ENCODE measurements around the gene PRB2. TPM values are rescaled to one million over a fixed set of nuclear protein-coding genes. Genes with fewer than 3 reads are reported as not detected.
"Not testable (repeated sequence)": the region's sequence is repeated elsewhere in the genome, so short reads cannot be mapped to it uniquely, and the experiment has no call there.

PRB2 gene
- not detected for total RNA-seq
- polyA plus RNA-seq: not detected
- long read RNA-seq, donor 1: 0 reads
- long read RNA-seq, donor 2: 0 reads
- long read RNA-seq, donor 3: 0 reads
- long read RNA-seq, donor 4: 0 reads
- long read RNA-seq, donor 5: 0 reads
- long read RNA-seq, donor 6: 0 reads
- long read RNA-seq, donor 7: 0 reads
- long read RNA-seq, donor 8: 0 reads
- long read RNA-seq, donor 9: 0 reads
- long read RNA-seq, donor 10: 0 reads

GRCh38 chr12:11395467-11395866 is at the start of gene PRB2:
TSS of gene PRB2 (minus strand) at chr12:11395567. CDS start at chr12:11395529, 38 bp downstream.
- WGBS, 5 donors: 83% methylated on average over 1 of the region's 1 CpG; no CpG with 5 or more reads in 4 of the 5 donors
- H3K4me3 ChIP-seq; H3K27me3 ChIP-seq; DNase-seq; H3K9me3 ChIP-seq; intact Hi-C loops (cut with DNase I; ENCODE audit: low total_unique reads); H3K27ac ChIP-seq; H3K4me1 ChIP-seq; H3K36me3 ChIP-seq: not testable (repeated sequence)

- Histone ChIP-seq H3K4me3 (no peak overlapping the region), H3K9me3 (peaks cover 0 to 7% (median 0%) of the 10 kb centered on the region in 4 donors), H3K27ac (no peak overlapping the region), H3K36me3 (no peaks in the 10 kb centered on the region), H3K27me3 (no peaks in the 10 kb centered on the region), H3K4me1 (no peaks in the 10 kb centered on the region)
- DNase-seq: no peak
- intact Hi-C loops (cut with DNase I; ENCODE audit: low total_unique reads): no loop called here
- TF ChIP-seq POLR2A (IDR thresholded peaks at IDR 0.05): no peak
- TF ChIP-seq CTCF (IDR thresholded peaks at IDR 0.05): no peak
- TF ChIP-seq POLR2AphosphoS5 (IDR thresholded peaks at IDR 0.05): no peak
- no peak for TF ChIP-seq EP300 (IDR thresholded peaks at IDR 0.05)
- WGBS, 5 donors: 81 to 94% (median 91%) methylated on average over 1 to 2 of the region's 2 CpGs
Measured at GRCh38 chr12:11437966-11438365, 42.6 kb upstream of the PRB2 start.

GRCh38 chr12:11433664-11434063 is 38.3 kb upstream of the PRB2 start:
- WGBS, 5 donors: 67 to 86% (median 74%) methylated on average over 4 of the region's 4 CpGs
- intact Hi-C loops (cut with DNase I; ENCODE audit: low total_unique reads): no loop called here
- Histone ChIP-seq H3K27me3 (no peaks in the 10 kb centered on the region), H3K9me3 (peaks cover 0 to 7% (median 0%) of the 10 kb centered on the region in 4 donors), H3K4me3 (no peak overlapping the region), H3K36me3 (no peaks in the 10 kb centered on the region), H3K4me1 (no peaks in the 10 kb centered on the region), H3K27ac (no peak overlapping the region)
- no peak for DNase-seq
- TF ChIP-seq POLR2AphosphoS5 (IDR thresholded peaks at IDR 0.05) (no peak), EP300 (IDR thresholded peaks at IDR 0.05) (no peak), POLR2A (IDR thresholded peaks at IDR 0.05) (no peak), CTCF (IDR thresholded peaks at IDR 0.05) (no peak)

GRCh38 chr12:11431486-11431885 is 36.1 kb upstream of the PRB2 start:
- TF ChIP-seq POLR2A (IDR thresholded peaks at IDR 0.05) (no peak), POLR2AphosphoS5 (IDR thresholded peaks at IDR 0.05) (no peak), EP300 (IDR thresholded peaks at IDR 0.05) (no peak), CTCF (IDR thresholded peaks at IDR 0.05) (no peak)
- WGBS, 5 donors: 80 to 88% (median 85%) methylated on average over 4 of the region's 4 CpGs
- intact Hi-C loops (cut with DNase I; ENCODE audit: low total_unique reads): no loop called here

GRCh38 chr12:11427341-11427740 is 32.0 kb upstream of the PRB2 start:
- intact Hi-C loops (cut with DNase I; ENCODE audit: low total_unique reads): no loop called here
- H3K9me3 ChIP-seq: peaks cover 0 to 5% (median 0%) of the 10 kb centered on the region in 4 donors
- no peak for DNase-seq
- TF ChIP-seq POLR2A (IDR thresholded peaks at IDR 0.05) (no peak), EP300 (IDR thresholded peaks at IDR 0.05) (no peak), CTCF (IDR thresholded peaks at IDR 0.05) (no peak), POLR2AphosphoS5 (IDR thresholded peaks at IDR 0.05) (no peak)
- H3K27me3 ChIP-seq: no peaks in the 10 kb centered on the region
- 85 to 100% (median 90%) methylated on average over 1 of the region's 1 CpG for WGBS, 5 donors
- no peak overlapping the region for H3K27ac ChIP-seq
- no peaks in the 10 kb centered on the region for H3K36me3 ChIP-seq
- no peak overlapping the region for H3K4me3 ChIP-seq
- no peaks in the 10 kb centered on the region for H3K4me1 ChIP-seq

More at GRCh38 chr12:11431486-11431885, 36.1 kb upstream of the PRB2 start:
- H3K4me3 ChIP-seq: no peak overlapping the region
- H3K27ac ChIP-seq: no peak overlapping the region
- no peak for DNase-seq
- no peaks in the 10 kb centered on the region for H3K36me3 ChIP-seq
- no peaks in the 10 kb centered on the region for H3K27me3 ChIP-seq
- no peaks in the 10 kb centered on the region for H3K9me3 ChIP-seq
- H3K4me1 ChIP-seq: no peaks in the 10 kb centered on the region
